GM18909 (cell line): Measurements from ENCODE around the gene SEMA6D.
"Not testable (repeated sequence)": the region's sequence is repeated elsewhere in the genome, so short reads cannot be mapped to it uniquely, and the experiment has no call there.

Source experiments
- ATAC-seq: cut with Tn5 transposase; IDR thresholded peaks from one replicate; pipeline ENCODE4 v1.9.1; 2021; ENCODE audit warnings: mild to moderate bottlenecking; ENCODE audit not compliant: unreplicated experiment, poor library complexity

The SEMA6D gene

GRCh38 chr15:47715856-47716445 is 1.4 kb upstream of the SEMA6D start:
- no peak for ATAC-seq

- no peak for ATAC-seq
Measured at GRCh38 chr15:47716516-47716915, 789 bp upstream of the SEMA6D start.

- no peak for ATAC-seq
Measured at GRCh38 chr15:47718497-47719437, 1.5 kb downstream of the SEMA6D start.

GRCh38 chr15:47719730-47720129 is 2.4 kb downstream of the SEMA6D start:
- ATAC-seq = no peak

- ATAC-seq = no peak
Measured at GRCh38 chr15:47720555-47720954, 3.2 kb downstream of the SEMA6D start.

- ATAC-seq = no peak
Measured at GRCh38 chr15:47721676-47722075, 4.4 kb downstream of the SEMA6D start.

- no peak for ATAC-seq
Measured at GRCh38 chr15:47724346-47724745, 7.0 kb downstream of the SEMA6D start.

GRCh38 chr15:47725051-47725450 is 7.7 kb downstream of the SEMA6D start:
- ATAC-seq = no peak

- ATAC-seq = no peak
Measured at GRCh38 chr15:47725906-47726305, 8.6 kb downstream of the SEMA6D start.

- ATAC-seq = no peak
Measured at GRCh38 chr15:47726399-47726823, 9.1 kb downstream of the SEMA6D start.

GRCh38 chr15:47727137-47727536 is 9.8 kb downstream of the SEMA6D start:
- no peak for ATAC-seq

GRCh38 chr15:47727676-47728075 is 10.4 kb downstream of the SEMA6D start:
- no peak for ATAC-seq

GRCh38 chr15:47728426-47728825 is 11.1 kb downstream of the SEMA6D start:
- ATAC-seq = no peak

- no peak for ATAC-seq
Measured at GRCh38 chr15:47728886-47729285, 11.6 kb downstream of the SEMA6D start.

- ATAC-seq = no peak
Measured at GRCh38 chr15:47731230-47731629, 13.9 kb downstream of the SEMA6D start.

- no peak for ATAC-seq
Measured at GRCh38 chr15:47732248-47732647, 14.9 kb downstream of the SEMA6D start.

GRCh38 chr15:47733085-47733484 is 15.8 kb downstream of the SEMA6D start:
- ATAC-seq = no peak

GRCh38 chr15:47736143-47736786 is 19.0 kb downstream of the SEMA6D start:
- ATAC-seq = no peak

GRCh38 chr15:47737477-47737876 is 20.2 kb downstream of the SEMA6D start:
- ATAC-seq = no peak

GRCh38 chr15:47738144-47738825 is 21.0 kb downstream of the SEMA6D start:
- not testable (repeated sequence) for ATAC-seq

GRCh38 chr15:47741082-47741481 is 23.8 kb downstream of the SEMA6D start:
- ATAC-seq = no peak
